Left forelimb (tissue), 1 donor: ENCODE results near the gene SEPTIN5.
"Not testable (repeated sequence)": the region's sequence is repeated elsewhere in the genome, so short reads cannot be mapped to it uniquely, and the experiment has no call there.

ENCODE experiments used
- DNase-seq: peaks from one replicate; pipeline ENCODE4 v3.0.0-alpha.2; 2018; ENCODE audit warnings: low spot score

Gene SEPTIN5

DNA sequence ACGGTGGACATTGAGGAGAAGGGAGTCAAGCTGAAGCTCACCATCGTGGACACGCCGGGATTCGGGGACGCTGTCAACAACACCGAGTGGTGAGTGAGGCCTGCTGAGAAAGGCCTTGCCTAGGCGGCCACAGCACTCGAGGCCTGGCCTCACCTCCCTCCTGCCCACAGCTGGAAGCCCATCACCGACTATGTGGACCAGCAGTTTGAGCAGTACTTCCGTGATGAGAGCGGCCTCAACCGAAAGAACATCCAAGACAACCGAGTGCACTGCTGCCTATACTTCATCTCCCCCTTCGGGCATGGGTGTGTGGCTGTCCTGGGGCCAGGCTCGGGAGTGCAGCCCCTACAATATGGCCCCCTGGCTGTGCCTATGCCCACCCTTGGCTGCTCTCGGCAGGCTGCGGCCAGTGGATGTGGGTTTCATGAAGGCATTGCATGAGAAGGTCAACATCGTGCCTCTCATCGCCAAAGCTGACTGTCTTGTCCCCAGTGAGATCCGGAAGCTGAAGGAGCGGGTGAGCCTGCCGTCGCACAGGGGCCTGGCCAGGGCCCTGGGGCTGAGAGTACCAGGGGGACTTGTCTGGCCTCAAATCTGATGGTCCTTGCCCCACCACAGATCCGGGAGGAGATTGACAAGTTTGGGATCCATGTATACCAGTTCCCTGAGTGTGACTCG, 6.0 kb downstream of the SEPTIN5 start:
- no peak for DNase-seq

DNA sequence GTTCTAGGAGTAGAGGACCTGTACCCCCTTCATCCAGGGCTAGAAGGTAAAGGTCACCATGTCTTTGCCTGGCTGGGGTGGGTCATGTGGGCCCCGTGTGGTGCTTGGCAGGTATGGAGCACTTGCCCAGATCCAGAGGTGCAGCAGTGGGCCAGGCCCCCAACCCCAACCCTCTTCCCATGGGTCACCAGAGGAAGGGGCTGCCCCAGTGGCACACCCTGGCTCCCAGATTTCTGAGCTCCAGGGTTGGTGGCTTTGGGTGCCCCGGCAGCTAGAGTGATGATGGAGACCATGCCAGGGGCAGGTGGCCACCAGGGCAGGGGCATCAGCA, 6.7 kb downstream of the SEPTIN5 start:
- DNase-seq = no peak

GRCh38 chr22:19721330-19722177, 7.3 kb downstream of the SEPTIN5 start:
- DNase-seq = no peak

GRCh38 chr22:19722178-19722981, 8.1 kb downstream of the SEPTIN5 start:
- no peak for DNase-seq

DNA sequence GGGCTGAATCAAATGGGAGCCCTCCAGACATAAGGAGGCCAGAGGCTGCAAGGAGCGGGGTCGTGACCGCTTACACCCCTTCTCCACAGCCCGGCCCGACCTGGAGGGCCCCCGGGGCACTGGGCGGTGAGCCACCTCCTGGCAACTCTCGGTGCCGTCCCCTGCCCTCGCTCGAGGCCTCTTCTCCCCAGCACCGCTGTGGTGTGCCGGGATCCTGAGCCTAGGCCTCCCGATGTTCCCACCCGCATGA, 8.6 kb downstream of the SEPTIN5 start:
- no peak for DNase-seq

DNA sequence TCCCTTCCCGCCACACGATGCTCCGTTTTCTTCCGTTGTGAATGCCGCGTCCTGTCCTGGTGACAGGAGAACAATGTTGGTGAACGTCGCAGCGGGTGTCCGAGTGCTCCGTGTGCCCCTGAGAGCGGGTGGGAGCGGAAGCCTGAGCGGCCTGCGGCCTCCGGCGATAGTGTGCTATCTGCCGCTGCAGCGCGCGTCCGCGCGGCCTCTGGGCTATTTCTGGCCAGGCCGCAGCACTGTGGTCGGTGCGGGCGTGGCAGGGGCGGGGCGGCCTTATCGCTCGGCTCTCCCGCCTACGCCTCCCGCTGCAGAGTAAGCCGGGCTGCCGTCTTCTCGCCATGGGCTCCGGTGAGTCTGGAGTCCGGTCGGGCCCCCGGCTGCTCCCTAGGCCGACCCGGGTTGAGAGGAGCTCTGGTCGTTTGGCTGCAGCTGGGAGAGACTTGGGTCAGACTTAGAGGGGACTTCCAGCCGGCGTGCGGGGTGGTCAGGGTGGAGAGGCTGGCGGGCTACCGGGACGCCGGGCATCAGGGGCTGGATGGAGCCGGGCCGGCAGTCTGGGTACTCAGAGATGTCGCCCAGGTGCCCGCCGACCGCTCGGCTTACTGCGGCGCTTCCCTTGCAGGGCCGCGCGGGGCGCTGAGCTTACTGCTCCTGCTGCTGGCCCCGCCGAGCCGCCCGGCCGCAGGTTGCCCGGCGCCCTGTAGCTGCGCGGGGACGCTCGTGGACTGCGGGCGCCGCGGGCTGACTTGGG, 9.1 kb downstream of the SEPTIN5 start, which contains the start of gene GP1BB:
TSS of gene GP1BB (plus strand) at position 308 of the 751 bp plus-strand sequence. CDS start at position 339, 31 bp downstream.
- no peak for DNase-seq

GRCh38 chr22:19723983-19724827, 9.9 kb downstream of the SEPTIN5 start:
- DNase-seq = no peak

DNA sequence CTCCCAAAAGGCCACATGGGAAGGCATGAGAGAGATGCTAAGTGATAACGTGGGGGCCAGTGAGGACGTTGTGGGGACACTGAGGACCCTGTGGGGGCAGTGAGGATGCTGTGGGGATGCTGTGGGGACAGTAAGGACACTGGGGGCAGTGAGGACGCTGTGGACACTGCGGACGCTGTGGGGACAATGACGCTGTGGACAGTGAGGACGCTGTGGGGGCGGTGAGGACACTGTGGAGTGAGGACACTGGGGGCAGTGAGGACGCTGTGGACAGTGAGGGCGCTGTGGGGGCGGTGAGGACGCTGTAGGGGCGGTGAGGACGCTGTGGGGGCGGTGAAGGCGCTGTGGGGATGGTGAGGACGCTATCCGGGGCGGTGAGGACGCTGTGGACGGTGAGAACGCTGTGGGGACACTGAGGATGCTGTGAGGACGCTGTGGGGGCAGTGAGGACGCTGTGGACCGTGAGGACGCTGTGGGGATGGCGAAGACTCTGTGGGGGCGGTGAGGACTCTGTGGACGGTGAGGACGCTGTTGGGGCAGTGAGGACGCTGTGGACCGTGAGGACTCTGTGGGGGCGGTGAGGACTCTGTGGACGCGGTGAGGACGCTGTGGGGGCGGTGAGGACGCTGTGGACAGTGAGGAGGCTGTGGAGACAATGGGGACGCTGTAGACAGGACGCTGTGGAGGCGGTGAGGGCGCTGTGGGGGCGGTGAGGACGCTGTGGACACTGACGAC, 10.8 kb downstream of the SEPTIN5 start:
- no peak for DNase-seq

GRCh38 chr22:19726064-19726788, 11.9 kb downstream of the SEPTIN5 start:
- DNase-seq = not testable (repeated sequence)

DNA sequence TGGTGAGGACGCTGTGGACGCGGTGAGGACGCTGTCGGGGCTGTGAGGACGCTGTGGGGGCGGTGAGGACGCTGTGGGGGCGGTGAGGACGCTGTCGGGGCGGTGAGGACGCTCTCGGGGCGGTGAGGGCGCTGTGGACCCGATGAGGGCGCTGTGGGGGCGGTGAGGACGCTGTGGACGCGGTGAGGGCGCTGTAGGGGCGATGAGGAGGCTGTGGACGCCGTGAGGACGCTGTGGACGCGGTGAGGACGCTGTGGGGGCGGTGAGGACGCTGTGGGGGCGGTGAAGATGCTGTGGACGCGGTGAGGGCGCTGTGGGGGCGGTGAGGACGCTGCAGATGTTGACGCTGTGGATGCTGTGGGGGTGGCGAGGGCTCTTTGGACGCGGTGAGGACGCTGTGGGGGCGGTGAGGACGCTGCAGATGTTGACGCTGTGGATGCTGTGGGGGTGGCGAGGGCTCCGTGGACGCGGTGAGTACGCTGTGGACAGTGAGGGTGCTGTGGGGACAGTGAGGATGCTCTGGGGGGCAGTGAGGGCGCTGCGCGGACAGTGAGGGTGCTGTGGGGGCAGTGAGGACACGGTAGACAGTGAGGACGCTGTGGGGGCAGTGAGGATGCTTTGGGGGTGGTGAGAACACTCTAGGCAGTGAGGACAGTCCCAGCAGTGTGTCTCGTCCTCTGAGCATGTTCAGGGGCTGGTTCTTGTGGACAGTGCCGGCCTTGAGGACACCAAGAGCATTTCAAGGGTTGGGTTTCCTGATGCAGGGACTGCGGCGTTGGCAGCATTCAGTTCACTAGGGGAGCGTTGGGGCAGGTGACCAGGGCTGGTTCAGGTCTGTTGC, 13.2 kb downstream of the SEPTIN5 start:
- no peak for DNase-seq

- no peak for DNase-seq
Measured at GRCh38 chr22:19728271-19728670, 14.0 kb downstream of the SEPTIN5 start.

- DNase-seq = no peak
Measured at GRCh38 chr22:19728836-19729235, 14.5 kb downstream of the SEPTIN5 start.

GRCh38 chr22:19729507-19729906, 15.2 kb downstream of the SEPTIN5 start:
- DNase-seq = no peak

- DNase-seq = no peak
Measured at GRCh38 chr22:19730198-19730597, 15.9 kb downstream of the SEPTIN5 start.

GRCh38 chr22:19730655-19731360, 16.5 kb downstream of the SEPTIN5 start:
- DNase-seq = peak; percentile 94

- no peak for DNase-seq
Measured at GRCh38 chr22:19731361-19732135, 17.2 kb downstream of the SEPTIN5 start.

DNA sequence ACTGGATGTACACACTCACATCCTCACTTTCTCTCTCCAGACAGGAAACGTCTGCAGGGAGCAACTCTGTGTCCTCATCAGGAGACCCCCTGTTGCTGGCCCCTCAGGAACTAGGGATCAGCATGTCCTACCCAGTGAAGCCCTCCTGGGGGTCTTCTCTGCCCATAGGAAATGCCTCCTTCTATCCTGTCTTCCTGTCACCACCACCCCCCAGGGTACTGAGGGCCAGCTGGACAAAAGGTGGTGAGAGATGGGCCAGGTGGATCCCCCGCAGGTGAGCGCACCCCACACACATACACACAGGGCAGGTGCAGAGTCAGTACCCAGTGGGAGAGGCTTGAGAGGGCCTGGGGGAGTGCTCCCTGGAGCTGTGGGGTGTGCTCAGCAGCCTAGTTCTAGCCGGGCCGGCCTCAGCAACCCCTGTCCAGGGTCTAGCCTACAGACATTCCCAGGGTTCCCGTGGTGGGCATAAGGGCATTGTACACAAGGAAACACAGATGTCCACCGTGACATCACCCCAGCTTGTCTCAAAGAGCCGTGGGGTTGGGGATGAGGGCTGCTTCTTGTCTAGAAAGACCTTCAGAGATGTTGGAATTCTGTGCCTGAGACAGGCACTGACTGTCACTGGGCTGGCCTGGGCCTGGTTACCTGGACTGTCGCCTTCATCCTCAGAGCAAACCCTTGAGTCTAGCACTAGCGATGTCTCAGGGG, 18.3 kb downstream of the SEPTIN5 start:
- no peak for DNase-seq
